HT-29 (cell line): ENCODE measurements around the gene TOP3B. TPM values are rescaled to one million over a fixed set of nuclear protein-coding genes. Genes with fewer than 3 reads are reported as not detected.
A peak's percentile ranks its signal among the peaks of the same experiment; 100 is the strongest.
"Not testable (repeated sequence)": the region's sequence is repeated elsewhere in the genome, so short reads cannot be mapped to it uniquely, and the experiment has no call there.

Experiments used
- DNase-seq: peaks from one replicate; pipeline ENCODE4 v3.0.0-alpha.2; 2015; ENCODE audit warnings: low spot score
- total RNA-seq: library from RNA; depleted of rRNA; stranded (reverse); fragments of >200 nt; shearing (Covaris generic); gene quantifications from 2 replicates; pipeline ENCODE4 v1.2.3, GENCODE V29; 2014

TOP3B gene
- total RNA-seq, 1 experiment from 2014 or later: 39.2 TPM

DNA sequence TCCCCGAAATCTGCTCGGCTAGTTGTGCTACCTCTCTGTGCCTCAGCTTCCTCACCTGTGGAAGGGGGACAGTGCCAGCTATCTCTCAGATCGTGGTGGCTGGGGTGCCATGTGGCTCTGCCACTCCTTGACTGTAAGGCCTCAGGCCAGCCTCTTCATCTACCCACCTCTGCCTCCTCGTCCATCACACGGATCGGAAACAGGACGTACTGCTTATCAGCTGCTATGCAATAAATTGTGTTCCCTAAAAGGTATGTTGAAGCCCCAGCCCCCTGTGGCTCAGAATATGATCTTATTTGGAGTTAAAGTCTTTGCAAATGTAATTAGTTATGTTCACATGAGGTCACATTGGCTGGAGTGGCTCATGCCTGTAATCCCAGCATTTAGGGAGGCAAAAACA is 37.7 kb downstream of the TOP3B start:
- DNase-seq: no peak

DNA sequence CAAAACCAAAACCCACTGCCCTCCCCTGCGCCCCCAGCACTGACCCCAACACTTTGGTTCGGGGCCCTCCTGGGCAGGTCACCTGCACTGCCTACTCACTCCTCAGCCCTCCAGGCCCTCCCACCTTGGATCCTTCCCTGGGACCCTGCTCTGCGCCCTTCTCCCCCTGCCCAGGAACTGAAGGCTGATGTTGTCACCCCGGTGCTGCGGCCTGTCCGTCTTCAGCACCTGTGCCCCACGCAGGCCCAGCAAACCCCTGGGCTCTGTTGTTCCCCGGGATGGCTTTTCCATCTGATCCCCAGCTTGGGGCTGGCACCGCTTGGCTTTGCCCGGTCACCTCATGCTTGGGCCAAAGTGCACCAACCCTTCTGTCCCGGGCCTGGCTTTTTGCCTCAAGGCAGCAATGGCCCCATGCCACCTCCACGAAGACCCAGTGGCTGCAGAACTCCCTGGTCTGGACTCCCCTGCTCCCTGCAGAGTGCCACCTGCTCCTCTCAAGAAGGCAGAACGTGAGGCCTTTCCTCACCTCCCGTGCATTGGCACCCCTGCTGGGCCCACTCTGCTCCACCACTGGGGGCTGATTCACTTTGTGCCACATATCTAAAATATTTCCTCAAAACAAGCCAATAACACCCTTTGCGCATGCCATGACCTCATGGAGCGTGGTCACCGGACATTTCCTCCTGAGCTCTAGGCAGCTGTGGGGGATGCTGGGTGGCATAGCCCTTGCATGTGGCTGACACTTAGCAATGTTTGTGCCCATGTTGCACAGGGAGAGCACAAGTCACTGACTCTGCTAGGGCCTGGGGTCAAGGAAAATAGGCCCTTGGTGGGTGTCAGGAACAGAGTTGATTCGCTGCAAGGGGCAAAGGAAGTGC is 38.8 kb downstream of the TOP3B start:
- no peak for DNase-seq

DNA sequence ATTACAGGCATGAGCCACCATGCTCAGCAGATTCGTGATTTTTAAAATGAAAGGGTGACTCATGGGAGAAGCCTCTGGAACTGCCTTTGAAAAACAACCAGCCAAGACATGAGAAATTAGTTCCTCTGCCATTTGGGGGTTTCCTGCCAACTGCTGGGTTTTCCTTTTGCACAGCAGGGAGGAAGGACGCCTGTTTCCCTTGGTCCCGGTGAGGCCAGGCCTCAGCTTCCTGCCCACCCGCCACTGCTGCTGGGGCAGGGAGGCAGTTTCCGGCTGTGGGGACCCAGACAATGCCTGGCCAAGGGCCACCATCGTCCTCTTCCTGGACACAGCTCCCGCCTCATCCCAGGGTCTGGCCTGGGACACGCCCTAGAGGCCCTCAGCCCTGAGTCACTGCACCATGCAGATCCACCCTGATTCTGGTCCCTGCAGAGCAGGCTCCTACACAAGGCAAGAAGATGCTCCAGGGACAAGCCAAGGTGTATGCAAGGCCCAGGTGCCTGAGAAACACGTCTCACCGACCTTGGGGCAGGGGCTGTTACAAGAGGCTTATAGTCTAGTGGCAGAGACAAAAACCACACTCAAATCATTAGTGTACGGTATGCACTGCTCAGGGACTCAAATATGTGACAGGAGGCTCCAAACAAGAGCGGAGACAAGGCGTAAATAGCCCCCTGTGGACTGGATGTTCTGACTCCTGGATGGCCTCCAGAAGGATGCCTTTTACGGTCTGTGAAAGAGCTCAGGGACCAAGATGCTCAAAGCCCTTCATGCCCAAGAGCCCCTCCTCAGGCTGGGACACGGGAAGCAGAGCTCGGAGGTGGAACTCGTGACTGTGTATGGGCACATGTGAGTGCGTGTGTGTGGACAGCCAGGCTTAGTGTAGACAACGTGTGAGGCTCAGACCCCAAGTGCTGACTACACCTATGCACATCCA is 39.9 kb downstream of the TOP3B start:
- DNase-seq: peak; percentile 33

GRCh38 chr22:21941921-21942320 is 40.7 kb downstream of the TOP3B start:
- DNase-seq: no peak

DNA sequence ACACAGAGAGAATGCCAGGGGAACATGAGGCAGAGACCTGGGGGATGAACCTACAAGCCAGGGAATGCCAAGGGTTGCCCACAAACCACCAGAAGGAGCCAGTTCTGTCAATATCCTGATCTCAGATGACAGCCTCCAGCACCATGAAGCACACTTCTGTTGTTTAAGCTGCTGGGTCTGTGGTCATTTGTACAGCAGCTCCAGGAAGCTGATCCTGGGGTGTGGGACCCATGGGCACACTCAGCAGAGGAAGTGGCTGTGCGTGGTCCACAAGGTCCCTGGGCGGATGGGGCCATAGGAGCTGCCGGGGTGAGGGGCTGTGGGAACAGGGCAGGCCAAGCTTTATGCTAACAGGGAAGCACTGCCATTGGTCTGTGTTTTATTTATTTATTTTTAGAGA is 42.1 kb downstream of the TOP3B start:
- no peak for DNase-seq

- not testable (repeated sequence) for DNase-seq
These were observed 42.7 kb downstream of the TOP3B start for GRCh38 chr22:21939935-21940334.

- no peak for DNase-seq
These were observed 43.1 kb downstream of the TOP3B start for GRCh38 chr22:21939461-21939913.

GRCh38 chr22:21938906-21939305 is 43.7 kb downstream of the TOP3B start:
- no peak for DNase-seq

DNA sequence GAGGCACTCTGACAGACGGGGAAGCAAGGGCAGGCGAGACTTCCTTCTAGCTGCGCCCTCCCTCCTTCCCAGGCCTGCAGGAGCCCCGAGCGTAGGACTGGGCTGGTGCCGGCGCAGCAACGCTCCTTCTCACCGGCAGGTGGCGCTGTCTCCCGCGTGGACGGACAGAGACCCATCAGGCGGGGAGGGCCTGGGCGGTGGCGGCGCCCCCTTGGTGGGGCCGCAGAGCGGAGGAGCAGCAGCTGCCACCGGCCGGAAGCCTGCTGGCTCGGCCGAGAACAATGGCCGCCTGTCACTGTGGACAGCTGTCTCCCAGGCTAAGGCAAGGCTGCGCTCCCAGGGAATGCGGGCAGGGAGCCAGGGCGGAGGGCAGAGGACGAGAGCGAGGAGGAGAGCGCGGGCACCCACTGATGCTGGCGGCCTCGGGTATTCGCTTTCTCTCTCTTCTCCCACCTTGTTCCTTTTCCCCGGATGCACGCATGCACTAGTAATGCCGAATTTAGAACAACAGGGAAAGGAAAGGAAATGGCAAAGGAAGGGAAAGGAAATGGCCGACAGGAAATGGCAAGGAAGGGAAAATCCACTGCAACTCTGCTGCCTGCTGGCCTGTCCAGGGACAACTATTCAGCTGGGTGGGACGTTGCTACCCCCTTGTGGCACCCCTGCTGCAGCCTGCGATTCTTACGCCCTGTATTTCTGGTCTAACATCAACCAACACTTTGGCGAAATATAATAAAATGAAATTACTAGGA is 44.3 kb downstream of the TOP3B start:
- peak; percentile 91 for DNase-seq

GRCh38 chr22:21937821-21938070 is 44.8 kb downstream of the TOP3B start:
- DNase-seq: no peak

DNA sequence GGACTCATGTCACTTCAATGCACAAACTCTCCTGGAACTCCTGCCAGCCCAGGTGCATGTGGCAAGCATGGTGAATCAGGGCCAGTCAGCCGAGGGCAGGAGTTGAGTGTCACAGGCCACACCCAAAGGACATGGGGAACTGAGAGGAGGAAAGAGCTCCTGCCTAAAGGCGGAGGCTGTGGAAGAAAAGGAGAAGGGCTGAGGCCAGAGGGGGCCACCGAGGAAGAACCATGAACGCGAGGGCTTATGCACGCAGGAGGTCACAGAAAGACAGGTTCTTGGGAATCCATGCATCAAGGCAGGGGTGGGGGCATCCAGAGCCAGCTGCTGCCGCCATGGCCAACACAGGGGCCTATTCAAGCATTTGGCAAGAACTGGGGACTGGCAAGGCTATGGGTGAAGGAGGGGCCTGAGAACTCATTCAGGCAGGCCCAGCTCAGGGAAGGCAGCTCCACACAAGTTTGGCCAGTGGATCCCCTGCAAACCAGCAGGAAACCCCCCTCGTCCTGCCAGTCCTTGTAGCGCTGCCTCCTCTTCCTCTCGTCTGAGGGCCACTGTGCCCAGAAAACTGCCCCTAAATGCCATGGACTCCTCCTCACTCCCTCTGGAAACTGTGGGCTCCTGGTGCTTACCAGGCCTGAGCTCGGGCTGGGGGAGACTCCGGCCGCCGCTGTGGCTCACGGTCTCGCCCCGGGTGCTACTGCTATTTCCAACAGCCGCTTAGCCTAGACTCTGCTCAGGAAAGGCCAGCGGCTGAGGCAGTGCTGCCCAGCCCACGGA is 45.4 kb downstream of the TOP3B start:
- DNase-seq: no peak

DNA sequence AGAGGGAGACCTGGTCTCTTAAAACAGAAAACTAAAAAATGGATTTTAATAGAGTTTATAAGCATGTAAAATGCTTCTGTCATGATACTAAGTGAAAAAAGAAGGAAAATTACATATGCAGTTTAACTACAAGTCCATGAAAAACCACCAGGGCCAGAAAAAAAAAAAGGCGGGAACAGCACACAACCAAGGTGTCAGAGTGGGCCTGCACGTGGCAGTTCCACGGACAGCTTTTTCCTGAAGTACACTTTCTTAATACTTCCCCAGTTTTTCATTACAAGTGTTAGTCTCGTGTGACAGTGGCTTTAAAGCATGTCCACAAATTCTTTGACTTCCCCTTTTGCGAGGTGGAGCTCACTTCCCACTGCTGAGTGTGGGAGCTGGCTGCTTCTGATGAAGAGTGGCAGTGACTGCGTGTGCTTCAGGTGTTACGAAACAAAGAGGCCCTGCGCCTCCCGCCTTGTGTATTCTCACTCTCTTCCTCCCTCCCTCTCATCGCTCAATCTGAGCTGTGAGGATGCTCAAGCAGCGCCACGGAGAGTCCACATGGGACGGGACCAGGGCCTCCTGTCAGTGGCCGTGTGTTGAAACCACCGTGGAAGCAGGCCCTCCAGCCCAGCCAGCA is 46.3 kb downstream of the TOP3B start:
- DNase-seq: no peak

DNA sequence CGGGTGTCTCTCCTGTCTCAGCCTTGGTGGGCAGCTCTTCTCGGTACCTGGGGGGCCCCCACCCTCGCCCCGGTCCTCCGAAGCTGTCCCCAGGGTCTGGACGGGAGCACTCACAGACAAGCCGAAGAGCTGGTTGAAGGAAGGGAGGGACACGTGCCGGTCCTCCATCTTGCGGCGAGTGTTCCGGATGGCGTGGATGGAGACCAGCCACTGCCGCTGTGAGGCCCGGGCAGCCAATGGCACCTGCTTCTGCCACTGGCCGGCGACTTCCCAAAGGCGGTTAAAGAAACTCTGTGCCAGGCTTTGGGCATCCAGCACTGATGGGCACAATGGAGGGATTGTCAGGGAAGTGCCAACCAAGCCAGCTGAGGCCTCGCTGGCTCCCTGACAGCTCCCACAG is 48.7 kb downstream of the TOP3B start:
- no peak for DNase-seq

GRCh38 chr22:21933413-21933812 is 49.2 kb downstream of the TOP3B start:
- DNase-seq: no peak

DNA sequence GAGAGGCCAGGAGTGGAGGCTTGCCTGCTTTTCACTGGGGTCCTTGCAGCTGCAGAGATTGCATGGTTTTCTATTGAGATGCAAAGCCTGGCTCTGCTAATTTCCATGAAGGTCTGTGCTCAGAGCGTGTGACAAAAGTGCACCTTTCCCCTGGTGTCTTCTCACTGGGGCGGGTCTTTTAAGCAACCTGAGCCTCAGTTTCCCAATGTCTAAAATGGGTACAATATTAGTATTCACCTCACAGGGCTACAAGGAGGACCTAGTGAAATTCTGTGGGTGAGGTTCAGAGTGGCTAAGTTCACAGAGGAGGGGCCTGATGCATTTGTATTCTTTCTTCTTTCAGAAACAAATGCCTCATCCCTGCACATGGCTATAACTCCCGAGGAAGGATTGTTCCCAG is 50.2 kb downstream of the TOP3B start:
- DNase-seq: no peak

DNA sequence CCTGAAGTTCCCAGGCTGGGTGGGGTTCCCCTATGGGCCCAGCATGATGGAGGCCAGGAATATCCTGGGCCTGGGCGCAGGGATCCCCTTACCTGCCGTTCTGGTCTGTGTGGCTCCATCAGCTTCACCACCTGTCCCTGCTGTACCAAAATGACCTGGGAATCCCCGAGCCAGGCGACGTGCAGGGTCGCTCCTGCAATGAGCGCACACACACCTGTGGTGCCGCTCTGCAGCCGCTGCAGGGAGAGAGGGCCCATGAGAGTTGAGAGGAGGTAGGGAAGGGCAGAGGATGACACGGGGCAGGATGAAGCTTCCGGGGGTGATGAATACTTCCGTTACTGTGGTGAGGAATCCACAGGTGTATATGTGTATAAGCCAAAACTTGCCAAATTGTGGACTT is 51.5 kb downstream of the TOP3B start:
- no peak for DNase-seq

- no peak for DNase-seq
These were observed 53.3 kb downstream of the TOP3B start for GRCh38 chr22:21929253-21929652.

- DNase-seq: no peak
These were observed 54.5 kb downstream of the TOP3B start for GRCh38 chr22:21928048-21928447.

DNA sequence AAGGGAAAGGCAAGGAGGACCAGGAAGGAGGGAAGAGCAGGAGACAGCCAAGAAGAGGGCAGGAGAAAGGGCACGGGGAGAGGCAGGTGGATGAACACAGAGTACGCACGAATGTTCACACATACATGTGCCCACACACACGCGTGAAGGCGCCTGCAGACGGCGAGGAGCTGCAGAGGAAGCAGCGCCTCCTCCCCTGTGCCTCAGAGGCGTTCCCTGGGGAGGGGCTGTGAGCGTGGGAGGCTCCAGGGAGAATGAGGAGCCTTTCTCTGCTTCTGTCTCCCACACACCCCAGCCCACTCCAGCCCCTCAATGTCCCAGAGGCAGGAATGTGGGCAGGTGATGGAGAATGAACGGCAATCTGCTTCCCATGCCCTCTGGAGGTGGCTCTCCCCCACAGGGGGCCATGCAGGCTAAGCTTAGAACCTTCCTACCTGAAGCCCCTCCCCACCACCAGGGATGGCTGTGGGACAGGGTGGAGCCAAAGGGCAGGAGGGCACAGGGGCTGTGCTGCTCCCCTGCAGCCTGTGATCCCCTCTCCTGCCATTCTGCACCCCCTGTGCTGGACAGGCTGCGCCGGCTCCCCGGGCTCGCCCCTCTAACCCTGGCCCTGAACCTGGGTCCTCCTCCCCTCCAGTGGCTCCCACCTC is 55.3 kb downstream of the TOP3B start:
- no peak for DNase-seq

DNA sequence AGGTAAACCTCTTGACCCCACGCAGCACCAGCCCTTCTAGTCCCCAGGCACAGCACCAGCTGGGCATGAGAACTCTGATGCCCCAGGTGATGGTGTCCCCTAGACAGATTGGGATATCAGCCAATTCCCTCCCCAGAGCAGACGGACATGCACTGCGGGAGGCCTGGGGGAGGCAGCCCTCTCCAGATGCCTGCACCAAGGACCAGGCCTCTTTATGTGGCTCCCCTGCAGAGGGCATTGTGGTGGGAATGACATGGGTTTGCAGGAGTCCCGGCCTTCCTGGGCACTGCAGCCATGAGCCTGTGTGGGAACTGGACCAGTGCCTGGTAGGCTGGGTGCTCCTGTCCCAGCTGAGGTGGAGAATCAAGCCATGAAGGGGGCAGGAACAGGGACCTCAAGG is 55.9 kb downstream of the TOP3B start:
- DNase-seq: no peak
